Cardiac muscle cell (in vitro differentiated cells and primary cell): Measurements from ENCODE around the gene ANGPTL7. TPM values are rescaled to one million over a fixed set of nuclear protein-coding genes. Genes with fewer than 3 reads are reported as not detected.

Experiments
- DNase-seq, 2 donors: peaks; one replicate each; pipeline versions ENCODE4 v3.0.0 to v3.0.0-alpha.2; 2010 to 2017; ENCODE audit warnings: low read depth in 1 of 2, low spot score in 1 of 2
- H3K27ac ChIP-seq: fragments of 200-600 bp; sonication (generic); 2 replicates; pipeline ENCODE4 v1.5.1; 2016
- H3K27me3 ChIP-seq: fragments of 200-600 bp; sonication (generic); 2 replicates; pipeline ENCODE4 v1.6.0; 2016; ENCODE audit warnings: control low read depth
- H3K36me3 ChIP-seq: fragments of 200-600 bp; sonication (generic); 2 replicates; pipeline ENCODE4 v1.5.1; 2016; ENCODE audit warnings: control low read depth
- H3K4me1 ChIP-seq: fragments of 200-600 bp; sonication (generic); 2 replicates; pipeline ENCODE4 v1.8.1; 2017; ENCODE audit warnings: low read depth, mild to moderate bottlenecking, mixed run types
- H3K4me3 ChIP-seq: fragments of 200-600 bp; sonication (generic); 2 replicates; pipeline ENCODE4 v1.5.1; 2016; ENCODE audit warnings: mild to moderate bottlenecking
- H3K9me3 ChIP-seq: fragments of 200-600 bp; sonication (generic); 2 replicates; pipeline ENCODE4 v1.5.1; 2017; ENCODE audit warnings: low read depth, mild to moderate bottlenecking, control low read depth
- polyA plus RNA-seq: library from polyadenylated mRNA; unstranded; fragments of >200 nt; fragmentation: Nextera tagmentation; extraction: Ambion mirVana; gene quantifications from 2 replicates; pipeline ENCODE4 v1.2.1, GENCODE V29; 2016
- total RNA-seq: library from RNA; depleted of rRNA; stranded (reverse); fragments of >200 nt; gene quantifications from 2 replicates; pipeline ENCODE4 v1.2.3, GENCODE V29; 2016
- TF ChIP-seq, protein P1 (sequence below): IDR thresholded peaks from 2 replicates; pipeline ENCODE4 v1.5.1; 2012; ENCODE audit warnings: low read depth, mild to moderate bottlenecking, low read length

The ANGPTL7 gene
- total and polyA plus RNA-seq, 2 experiments from 2014 or later: not detected

DNA sequence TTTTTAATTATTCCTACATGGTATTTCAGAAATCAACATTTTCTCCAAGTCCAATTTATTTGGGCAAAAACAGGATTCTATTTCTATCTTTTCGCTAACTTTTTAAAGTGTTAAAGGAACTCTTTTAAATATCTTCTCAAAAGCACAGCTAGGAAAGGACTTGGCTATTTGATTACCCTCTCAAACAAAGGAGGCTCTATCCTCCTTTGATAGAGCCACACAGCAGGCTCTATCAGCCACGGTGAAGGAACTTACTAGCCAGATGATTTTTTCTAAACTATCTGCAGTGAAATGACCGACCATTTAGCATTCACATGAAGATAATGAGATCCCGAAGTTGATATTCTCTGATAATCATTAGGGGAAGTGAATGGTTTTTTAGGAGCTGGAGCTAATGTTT lies 9.1 kb downstream of the ANGPTL7 start:
- H3K27me3 ChIP-seq: no peaks in the 10 kb centered on the region
- TF ChIP-seq, protein P1, sequence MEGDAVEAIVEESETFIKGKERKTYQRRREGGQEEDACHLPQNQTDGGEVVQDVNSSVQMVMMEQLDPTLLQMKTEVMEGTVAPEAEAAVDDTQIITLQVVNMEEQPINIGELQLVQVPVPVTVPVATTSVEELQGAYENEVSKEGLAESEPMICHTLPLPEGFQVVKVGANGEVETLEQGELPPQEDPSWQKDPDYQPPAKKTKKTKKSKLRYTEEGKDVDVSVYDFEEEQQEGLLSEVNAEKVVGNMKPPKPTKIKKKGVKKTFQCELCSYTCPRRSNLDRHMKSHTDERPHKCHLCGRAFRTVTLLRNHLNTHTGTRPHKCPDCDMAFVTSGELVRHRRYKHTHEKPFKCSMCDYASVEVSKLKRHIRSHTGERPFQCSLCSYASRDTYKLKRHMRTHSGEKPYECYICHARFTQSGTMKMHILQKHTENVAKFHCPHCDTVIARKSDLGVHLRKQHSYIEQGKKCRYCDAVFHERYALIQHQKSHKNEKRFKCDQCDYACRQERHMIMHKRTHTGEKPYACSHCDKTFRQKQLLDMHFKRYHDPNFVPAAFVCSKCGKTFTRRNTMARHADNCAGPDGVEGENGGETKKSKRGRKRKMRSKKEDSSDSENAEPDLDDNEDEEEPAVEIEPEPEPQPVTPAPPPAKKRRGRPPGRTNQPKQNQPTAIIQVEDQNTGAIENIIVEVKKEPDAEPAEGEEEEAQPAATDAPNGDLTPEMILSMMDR: no peak
- peaks cover 48% of the 10 kb centered on the region for H3K36me3 ChIP-seq
- no peaks in the 10 kb centered on the region for H3K4me1 ChIP-seq
- DNase-seq: no peak
- no peak overlapping the region for H3K4me3 ChIP-seq
- no peak overlapping the region for H3K27ac ChIP-seq
- no peaks in the 10 kb centered on the region for H3K9me3 ChIP-seq

DNA sequence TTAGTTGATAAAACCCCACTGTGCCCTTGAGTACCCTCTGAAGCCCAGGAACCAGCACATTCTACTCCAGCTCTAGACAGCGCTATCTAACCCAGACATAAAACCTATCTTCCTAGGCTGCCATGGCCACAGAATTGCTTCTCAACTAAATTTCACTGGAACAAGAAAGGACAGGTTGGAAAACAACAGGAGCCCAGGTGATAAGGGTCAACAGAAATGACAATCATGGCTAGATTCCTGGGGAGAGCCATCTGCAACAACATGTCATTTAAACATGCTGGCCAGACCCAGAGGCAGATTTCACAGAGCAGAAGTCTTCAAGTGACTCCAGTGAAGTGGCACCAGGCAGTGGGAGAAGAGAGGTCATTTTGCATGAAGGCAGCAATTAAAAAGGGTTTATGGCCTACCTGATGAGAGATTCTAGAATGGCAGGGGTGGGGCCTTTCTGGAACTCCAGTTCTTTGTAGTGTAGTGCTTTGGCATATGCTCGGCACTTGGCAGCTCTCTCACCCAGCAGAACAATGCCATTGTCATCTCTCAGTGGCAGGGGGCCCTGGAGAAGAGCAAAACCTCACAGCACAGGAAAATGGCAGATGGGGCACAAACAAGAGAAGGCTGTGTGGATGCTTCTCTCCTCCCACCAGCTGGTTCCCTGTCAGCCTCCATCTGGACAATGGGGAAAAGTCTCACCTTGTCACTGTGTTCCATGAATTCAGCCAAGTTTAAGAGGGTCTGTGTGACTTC lies 9.9 kb downstream of the ANGPTL7 start:
- no peak for DNase-seq
- Histone ChIP-seq H3K36me3 (peaks cover 53% of the 10 kb centered on the region), H3K27ac (no peak overlapping the region), H3K4me1 (no peaks in the 10 kb centered on the region), H3K27me3 (no peaks in the 10 kb centered on the region), H3K9me3 (no peaks in the 10 kb centered on the region), H3K4me3 (no peak overlapping the region)
- TF ChIP-seq, protein P1: no peak

DNA sequence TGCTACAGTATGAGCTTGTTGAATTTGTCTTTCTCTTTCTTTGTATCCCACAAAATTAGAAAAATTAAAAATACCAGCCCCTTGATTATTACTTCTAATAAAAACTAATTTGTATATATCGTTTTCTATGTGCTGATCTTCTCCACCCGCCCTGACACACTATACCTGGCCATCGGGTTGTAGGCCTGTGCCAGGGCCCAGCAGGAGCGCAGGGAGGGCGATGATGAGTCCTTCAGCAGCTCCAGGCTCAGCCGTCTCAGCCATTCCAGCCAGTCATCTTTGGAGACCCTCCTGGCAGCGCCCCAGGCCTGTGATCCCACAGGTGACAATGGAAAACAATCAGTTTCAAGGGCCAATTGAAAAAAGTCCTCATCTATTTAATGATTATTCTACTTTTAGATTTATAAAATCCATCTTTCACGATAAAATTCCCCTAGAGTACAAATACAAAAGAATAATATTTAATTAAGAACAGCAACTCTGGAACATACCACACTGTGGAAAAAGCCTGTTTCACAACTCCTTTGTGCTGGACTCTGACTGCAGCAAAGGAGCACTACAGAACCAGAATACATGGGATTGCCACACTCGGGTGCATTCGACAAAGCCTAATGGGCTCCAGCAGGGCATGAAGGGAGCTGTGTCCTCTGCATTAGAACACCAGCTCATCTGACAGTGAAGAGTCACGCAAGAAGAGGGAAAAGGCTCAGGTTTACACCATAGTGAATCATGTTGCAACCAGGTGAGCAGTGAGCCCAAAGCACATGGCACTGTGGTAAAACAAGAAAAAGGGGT lies 15.4 kb downstream of the ANGPTL7 start:
- TF ChIP-seq, protein P1: no peak
- Histone ChIP-seq H3K27me3 (no peaks in the 10 kb centered on the region), H3K9me3 (no peaks in the 10 kb centered on the region), H3K27ac (no peak overlapping the region), H3K4me3 (no peak overlapping the region), H3K4me1 (no peaks in the 10 kb centered on the region), H3K36me3 (peaks cover 59% of the 10 kb centered on the region)
- DNase-seq: no peak

DNA sequence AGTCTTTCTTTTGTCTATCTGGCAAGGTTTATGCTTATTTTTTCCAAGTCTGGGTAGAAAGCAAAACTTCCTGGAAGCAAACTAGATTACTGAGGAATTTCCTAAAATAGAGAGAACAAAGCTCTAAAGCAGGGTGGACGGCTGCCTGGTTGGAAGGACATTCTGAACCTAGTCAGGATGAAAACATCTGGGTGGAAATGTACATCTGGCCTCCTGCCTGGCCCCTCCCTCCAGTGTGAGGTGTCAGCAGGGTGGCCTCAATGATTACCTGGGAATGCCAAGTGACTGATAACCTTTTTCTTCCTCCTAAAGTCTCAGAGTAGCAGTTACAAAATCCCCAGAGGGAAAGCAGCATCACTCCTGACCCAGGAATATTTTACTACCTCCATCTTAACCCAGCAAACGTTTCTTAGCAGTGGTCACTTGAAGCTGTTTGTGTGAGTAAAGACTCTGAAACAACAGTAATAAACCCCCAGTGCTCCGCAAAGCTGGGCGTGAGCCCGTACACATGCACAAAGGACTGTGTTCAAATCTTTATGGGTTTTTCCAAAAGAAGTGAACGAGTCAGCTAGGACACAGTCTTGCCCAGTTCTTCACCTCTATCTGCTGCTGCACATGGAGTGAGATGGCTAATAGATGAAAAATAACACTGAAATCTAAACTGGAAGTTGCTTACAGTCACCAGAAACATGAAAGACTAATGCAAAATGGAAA lies 18.9 kb downstream of the ANGPTL7 start:
- Histone ChIP-seq H3K9me3 (no peaks in the 10 kb centered on the region), H3K36me3 (peaks cover 71% of the 10 kb centered on the region)
- TF ChIP-seq, protein P1: no peak

DNA sequence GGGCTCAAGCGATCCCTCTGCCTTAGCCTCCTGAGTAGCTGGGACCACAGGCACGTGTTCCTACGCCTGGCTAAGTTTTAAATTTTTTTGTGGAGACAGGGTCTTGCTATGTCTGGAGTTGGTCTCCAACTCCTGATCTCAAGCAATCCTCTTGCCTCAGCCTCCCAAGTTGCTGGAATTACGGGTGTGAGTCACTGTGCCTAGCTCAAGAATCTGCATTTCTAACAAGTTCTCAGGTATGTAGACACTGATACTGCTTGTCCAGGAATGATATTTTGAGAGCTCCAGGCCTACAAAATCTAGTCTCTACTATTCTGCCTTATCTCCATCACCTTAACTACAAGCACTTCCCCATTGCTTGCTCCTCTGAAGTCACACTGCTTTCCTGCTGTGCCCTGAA lies 22.3 kb downstream of the ANGPTL7 start:
- Histone ChIP-seq H3K27ac (no peak overlapping the region), H3K9me3 (no peaks in the 10 kb centered on the region), H3K36me3 (peaks cover 69% of the 10 kb centered on the region), H3K4me1 (no peaks in the 10 kb centered on the region), H3K4me3 (no peak overlapping the region), H3K27me3 (no peaks in the 10 kb centered on the region)
- TF ChIP-seq, protein P1: no peak
- DNase-seq: no peak

More for the DNA sequence above, 18.9 kb downstream of the ANGPTL7 start:
- no peak overlapping the region for H3K4me3 ChIP-seq
- H3K4me1 ChIP-seq: no peaks in the 10 kb centered on the region
- H3K27me3 ChIP-seq: no peaks in the 10 kb centered on the region
- H3K27ac ChIP-seq: no peak overlapping the region
- DNase-seq: peak in 1 of 2 donors; percentile 8
